Measurements from ENCODE around the gene HDAC4. TPM values are rescaled to one million over a fixed set of nuclear protein-coding genes. Genes with fewer than 3 reads are reported as not detected.

The HDAC4 gene
- total RNA-seq, 1 experiment from 2014 or later = 47.6 TPM

DNA sequence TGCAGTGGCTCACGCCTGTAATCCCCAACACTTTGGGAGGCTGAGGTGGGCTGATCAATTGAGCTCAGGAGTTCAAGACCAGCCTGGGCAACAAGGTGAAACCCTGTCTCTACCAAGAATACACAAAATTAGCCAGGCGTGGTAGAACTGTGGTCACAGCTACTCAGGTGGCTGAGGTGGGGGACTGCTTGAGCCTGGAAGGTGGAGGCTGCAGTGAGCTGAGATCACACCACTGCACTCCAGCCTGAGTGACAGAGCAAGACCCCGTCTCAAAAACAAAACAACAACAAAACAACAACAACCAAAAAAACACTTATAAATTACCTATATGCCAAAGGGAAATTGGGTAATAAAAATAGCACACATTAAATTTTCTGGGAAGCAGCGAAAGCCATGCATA is 141.6 kb downstream of the HDAC4 start:
- CTCF ChIA-PET = no interaction called here
- RAD21 ChIA-PET (ENCODE audit: low non-redundant PET in 1 of 2, low total read pairs in 2 of 2, uncharacterized antibody in 2 of 2, unreplicated experiment in 2 of 2) = no interaction called here
- Histone ChIP-seq H3K36me3 (ENCODE audit: control insufficient read depth in 1 of 2, insufficient read depth in 2 of 2, low read length in 2 of 2) (no peaks in the 10 kb centered on the region), H4K20me1 (ENCODE audit: insufficient read depth) (no peaks in the 10 kb centered on the region), H3K4me1 (ENCODE audit: control insufficient read depth in 1 of 2, insufficient read depth in 2 of 2, low read length in 2 of 2) (peaks cover 31 to 74% of the 10 kb centered on the region in 2 experiments), H3K4me3 (replicated peaks in 1 of 2; ENCODE audit: low read depth in 1 of 2, low read length in 2 of 2) (no peak overlapping the region), H3K79me2 (ENCODE audit: insufficient read depth, low read length) (peaks cover 56% of the 10 kb centered on the region), H2AFZ (ENCODE audit: low read depth, low read length, poor library complexity, severe bottlenecking) (no peak overlapping the region), H3K9ac (ENCODE audit: low read length) (no peak overlapping the region), H3K9me3 (ENCODE audit: control insufficient read depth in 1 of 2, insufficient read depth in 1 of 2, low read depth in 1 of 2, low read length in 2 of 2) (no peaks in the 10 kb centered on the region), H3K9me2 (ENCODE audit: insufficient read depth) (no peaks in the 10 kb centered on the region), H3K27me3 (ENCODE audit: insufficient read depth, low read length) (no peaks in the 10 kb centered on the region), H3K4me2 (ENCODE audit: low read length) (no peak overlapping the region), H3K27ac (ENCODE audit: low read depth, low read length) (no peak overlapping the region)
- intact Hi-C loops (cut with micrococcal nuclease) = no loop called here
- no peak for DNase-seq (ENCODE audit: low read depth, low spot score)
- BruUV-seq (replicated peaks) = no TSS peak
- POLR2A ChIA-PET = no interaction called here
- ATAC-seq = no peak
- TF ChIP-seq SIN3A (IDR thresholded peaks at IDR 0.05; ENCODE audit: low read depth) (no peak), RAD21 (IDR thresholded peaks at IDR 0.05; ENCODE audit: low read depth) (no peak), ELF1 (IDR thresholded peaks at IDR 0.05; ENCODE audit: borderline replicate concordance, low read depth) (no peak), POLR2A (IDR thresholded peaks at IDR 0.05; ENCODE audit: borderline replicate concordance, extremely low read depth, insufficient read depth, insufficient read length) (no peak), EZH2 (IDR thresholded peaks at IDR 0.05) (no peak), ZFX (IDR thresholded peaks at IDR 0.05) (no peak), FOSL1 (IDR thresholded peaks at IDR 0.05; ENCODE audit: low read depth) (no peak), POLR2AphosphoS5 (IDR thresholded peaks at IDR 0.05; ENCODE audit: low read depth, low read length) (no peak), TCF7L2 (IDR thresholded peaks at IDR 0.05; ENCODE audit: borderline replicate concordance, extremely low read depth, insufficient read depth, insufficient read length) (no peak), SRF (IDR thresholded peaks at IDR 0.05; ENCODE audit: low read depth) (no peak), SP1 (IDR thresholded peaks at IDR 0.05; ENCODE audit: low read depth) (no peak)
- TF ChIP-seq, protein P1, sequence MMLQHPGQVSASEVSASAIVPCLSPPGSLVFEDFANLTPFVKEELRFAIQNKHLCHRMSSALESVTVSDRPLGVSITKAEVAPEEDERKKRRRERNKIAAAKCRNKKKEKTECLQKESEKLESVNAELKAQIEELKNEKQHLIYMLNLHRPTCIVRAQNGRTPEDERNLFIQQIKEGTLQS (IDR thresholded peaks at IDR 0.05) = no peak
- TF ChIP-seq, protein P2, sequence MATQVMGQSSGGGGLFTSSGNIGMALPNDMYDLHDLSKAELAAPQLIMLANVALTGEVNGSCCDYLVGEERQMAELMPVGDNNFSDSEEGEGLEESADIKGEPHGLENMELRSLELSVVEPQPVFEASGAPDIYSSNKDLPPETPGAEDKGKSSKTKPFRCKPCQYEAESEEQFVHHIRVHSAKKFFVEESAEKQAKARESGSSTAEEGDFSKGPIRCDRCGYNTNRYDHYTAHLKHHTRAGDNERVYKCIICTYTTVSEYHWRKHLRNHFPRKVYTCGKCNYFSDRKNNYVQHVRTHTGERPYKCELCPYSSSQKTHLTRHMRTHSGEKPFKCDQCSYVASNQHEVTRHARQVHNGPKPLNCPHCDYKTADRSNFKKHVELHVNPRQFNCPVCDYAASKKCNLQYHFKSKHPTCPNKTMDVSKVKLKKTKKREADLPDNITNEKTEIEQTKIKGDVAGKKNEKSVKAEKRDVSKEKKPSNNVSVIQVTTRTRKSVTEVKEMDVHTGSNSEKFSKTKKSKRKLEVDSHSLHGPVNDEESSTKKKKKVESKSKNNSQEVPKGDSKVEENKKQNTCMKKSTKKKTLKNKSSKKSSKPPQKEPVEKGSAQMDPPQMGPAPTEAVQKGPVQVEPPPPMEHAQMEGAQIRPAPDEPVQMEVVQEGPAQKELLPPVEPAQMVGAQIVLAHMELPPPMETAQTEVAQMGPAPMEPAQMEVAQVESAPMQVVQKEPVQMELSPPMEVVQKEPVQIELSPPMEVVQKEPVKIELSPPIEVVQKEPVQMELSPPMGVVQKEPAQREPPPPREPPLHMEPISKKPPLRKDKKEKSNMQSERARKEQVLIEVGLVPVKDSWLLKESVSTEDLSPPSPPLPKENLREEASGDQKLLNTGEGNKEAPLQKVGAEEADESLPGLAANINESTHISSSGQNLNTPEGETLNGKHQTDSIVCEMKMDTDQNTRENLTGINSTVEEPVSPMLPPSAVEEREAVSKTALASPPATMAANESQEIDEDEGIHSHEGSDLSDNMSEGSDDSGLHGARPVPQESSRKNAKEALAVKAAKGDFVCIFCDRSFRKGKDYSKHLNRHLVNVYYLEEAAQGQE (IDR thresholded peaks at IDR 0.05; ENCODE audit: low read depth) = no peak
- TF ChIP-seq, protein P3, sequence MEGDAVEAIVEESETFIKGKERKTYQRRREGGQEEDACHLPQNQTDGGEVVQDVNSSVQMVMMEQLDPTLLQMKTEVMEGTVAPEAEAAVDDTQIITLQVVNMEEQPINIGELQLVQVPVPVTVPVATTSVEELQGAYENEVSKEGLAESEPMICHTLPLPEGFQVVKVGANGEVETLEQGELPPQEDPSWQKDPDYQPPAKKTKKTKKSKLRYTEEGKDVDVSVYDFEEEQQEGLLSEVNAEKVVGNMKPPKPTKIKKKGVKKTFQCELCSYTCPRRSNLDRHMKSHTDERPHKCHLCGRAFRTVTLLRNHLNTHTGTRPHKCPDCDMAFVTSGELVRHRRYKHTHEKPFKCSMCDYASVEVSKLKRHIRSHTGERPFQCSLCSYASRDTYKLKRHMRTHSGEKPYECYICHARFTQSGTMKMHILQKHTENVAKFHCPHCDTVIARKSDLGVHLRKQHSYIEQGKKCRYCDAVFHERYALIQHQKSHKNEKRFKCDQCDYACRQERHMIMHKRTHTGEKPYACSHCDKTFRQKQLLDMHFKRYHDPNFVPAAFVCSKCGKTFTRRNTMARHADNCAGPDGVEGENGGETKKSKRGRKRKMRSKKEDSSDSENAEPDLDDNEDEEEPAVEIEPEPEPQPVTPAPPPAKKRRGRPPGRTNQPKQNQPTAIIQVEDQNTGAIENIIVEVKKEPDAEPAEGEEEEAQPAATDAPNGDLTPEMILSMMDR (IDR thresholded peaks at IDR 0.05 in 2 of 3, conservative IDR thresholded peaks at IDR 0.05 in 1 of 3; ENCODE audit: borderline replicate concordance in 1 of 3, insufficient read depth in 1 of 3, low read depth in 2 of 3, low read length in 2 of 3) = no peak
- TF ChIP-seq, protein P4, sequence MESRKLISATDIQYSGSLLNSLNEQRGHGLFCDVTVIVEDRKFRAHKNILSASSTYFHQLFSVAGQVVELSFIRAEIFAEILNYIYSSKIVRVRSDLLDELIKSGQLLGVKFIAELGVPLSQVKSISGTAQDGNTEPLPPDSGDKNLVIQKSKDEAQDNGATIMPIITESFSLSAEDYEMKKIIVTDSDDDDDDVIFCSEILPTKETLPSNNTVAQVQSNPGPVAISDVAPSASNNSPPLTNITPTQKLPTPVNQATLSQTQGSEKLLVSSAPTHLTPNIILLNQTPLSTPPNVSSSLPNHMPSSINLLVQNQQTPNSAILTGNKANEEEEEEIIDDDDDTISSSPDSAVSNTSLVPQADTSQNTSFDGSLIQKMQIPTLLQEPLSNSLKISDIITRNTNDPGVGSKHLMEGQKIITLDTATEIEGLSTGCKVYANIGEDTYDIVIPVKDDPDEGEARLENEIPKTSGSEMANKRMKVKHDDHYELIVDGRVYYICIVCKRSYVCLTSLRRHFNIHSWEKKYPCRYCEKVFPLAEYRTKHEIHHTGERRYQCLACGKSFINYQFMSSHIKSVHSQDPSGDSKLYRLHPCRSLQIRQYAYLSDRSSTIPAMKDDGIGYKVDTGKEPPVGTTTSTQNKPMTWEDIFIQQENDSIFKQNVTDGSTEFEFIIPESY (IDR thresholded peaks at IDR 0.05; ENCODE audit: extremely low read depth, insufficient replicate concordance, low read length) = no peak
